ENCODE measurements around the gene CCDC81.

The CCDC81 gene

GRCh38 chr11:86383041-86383955, 8.6 kb downstream of the CCDC81 start:
- Histone ChIP-seq H3K4me3 (ENCODE audit: low read depth, low read length) (no peak overlapping the region), H3K36me3 (ENCODE audit: control insufficient read depth, insufficient read depth, low read length) (no peaks in the 10 kb centered on the region), H3K27me3 (ENCODE audit: control insufficient read depth, insufficient read depth, low read length) (no peaks in the 10 kb centered on the region), H3K9ac (no peak overlapping the region), H3K9me3 (ENCODE audit: control insufficient read depth, low read length) (no peaks in the 10 kb centered on the region), H3K79me2 (no peaks in the 10 kb centered on the region), H3K4me1 (no peaks in the 10 kb centered on the region), H3K27ac (no peak overlapping the region), H3K4me2 (ENCODE audit: low read length) (no peak overlapping the region), H2AFZ (no peak overlapping the region)
- no peak for TF ChIP-seq CTCF (IDR thresholded peaks at IDR 0.05)

- no peak for TF ChIP-seq CTCF (IDR thresholded peaks at IDR 0.05)
- Histone ChIP-seq H3K4me2 (ENCODE audit: low read length) (no peak overlapping the region), H2AFZ (no peak overlapping the region), H3K79me2 (no peaks in the 10 kb centered on the region), H3K27me3 (ENCODE audit: control insufficient read depth, insufficient read depth, low read length) (no peaks in the 10 kb centered on the region), H3K36me3 (ENCODE audit: control insufficient read depth, insufficient read depth, low read length) (no peaks in the 10 kb centered on the region), H3K4me3 (ENCODE audit: low read depth, low read length) (no peak overlapping the region), H3K4me1 (no peaks in the 10 kb centered on the region), H3K27ac (no peak overlapping the region), H3K9ac (no peak overlapping the region), H3K9me3 (ENCODE audit: control insufficient read depth, low read length) (no peaks in the 10 kb centered on the region)
Observed at GRCh38 chr11:86386283-86386682, 11.6 kb downstream of the CCDC81 start.

GRCh38 chr11:86386746-86387145, 12.1 kb downstream of the CCDC81 start:
- Histone ChIP-seq H2AFZ (no peak overlapping the region), H3K4me1 (no peaks in the 10 kb centered on the region), H3K4me2 (ENCODE audit: low read length) (no peak overlapping the region), H3K9ac (no peak overlapping the region), H3K27ac (no peak overlapping the region), H3K27me3 (ENCODE audit: control insufficient read depth, insufficient read depth, low read length) (no peaks in the 10 kb centered on the region), H3K36me3 (ENCODE audit: control insufficient read depth, insufficient read depth, low read length) (no peaks in the 10 kb centered on the region), H3K79me2 (no peaks in the 10 kb centered on the region), H3K9me3 (ENCODE audit: control insufficient read depth, low read length) (no peaks in the 10 kb centered on the region), H3K4me3 (ENCODE audit: low read depth, low read length) (no peak overlapping the region)
- TF ChIP-seq CTCF (IDR thresholded peaks at IDR 0.05): no peak

- no peaks in the 10 kb centered on the region for H3K4me1 ChIP-seq
- no peaks in the 10 kb centered on the region for H3K79me2 ChIP-seq
- no peaks in the 10 kb centered on the region for H3K36me3 ChIP-seq (ENCODE audit: control insufficient read depth, insufficient read depth, low read length)
- no peak overlapping the region for H3K4me2 ChIP-seq (ENCODE audit: low read length)
- no peak overlapping the region for H3K27ac ChIP-seq
- no peaks in the 10 kb centered on the region for H3K9me3 ChIP-seq (ENCODE audit: control insufficient read depth, low read length)
- no peak overlapping the region for H3K4me3 ChIP-seq (ENCODE audit: low read depth, low read length)
- H3K9ac ChIP-seq: no peak overlapping the region
- no peak overlapping the region for H2AFZ ChIP-seq
- no peak for TF ChIP-seq CTCF (IDR thresholded peaks at IDR 0.05)
- no peaks in the 10 kb centered on the region for H3K27me3 ChIP-seq (ENCODE audit: control insufficient read depth, insufficient read depth, low read length)
Observed at GRCh38 chr11:86388198-86388597, 13.5 kb downstream of the CCDC81 start.

GRCh38 chr11:86390487-86390886, 15.8 kb downstream of the CCDC81 start:
- Histone ChIP-seq H3K36me3 (ENCODE audit: control insufficient read depth, insufficient read depth, low read length) (no peaks in the 10 kb centered on the region), H2AFZ (no peak overlapping the region), H3K4me1 (peaks cover 4% of the 10 kb centered on the region)

More at GRCh38 chr11:86390487-86390886, 15.8 kb downstream of the CCDC81 start:
- Histone ChIP-seq H3K27ac (no peak overlapping the region), H3K79me2 (no peaks in the 10 kb centered on the region), H3K9ac (no peak overlapping the region), H3K4me3 (ENCODE audit: low read depth, low read length) (no peak overlapping the region), H3K4me2 (ENCODE audit: low read length) (no peak overlapping the region), H3K9me3 (ENCODE audit: control insufficient read depth, low read length) (no peaks in the 10 kb centered on the region), H3K27me3 (ENCODE audit: control insufficient read depth, insufficient read depth, low read length) (no peaks in the 10 kb centered on the region)
- TF ChIP-seq CTCF (IDR thresholded peaks at IDR 0.05): no peak
